Stimulated activated naive CD4-positive, alpha-beta T cell (primary cell): ENCODE data around the gene LYL1.
A peak's percentile ranks its signal among the peaks of the same experiment; 100 is the strongest.

Experiments used
- DNase-seq, 6 experiments: peaks; one replicate each; lab custom pipeline; 2025; lab: John Stamatoyannopoulos, UW

Gene LYL1

DNA sequence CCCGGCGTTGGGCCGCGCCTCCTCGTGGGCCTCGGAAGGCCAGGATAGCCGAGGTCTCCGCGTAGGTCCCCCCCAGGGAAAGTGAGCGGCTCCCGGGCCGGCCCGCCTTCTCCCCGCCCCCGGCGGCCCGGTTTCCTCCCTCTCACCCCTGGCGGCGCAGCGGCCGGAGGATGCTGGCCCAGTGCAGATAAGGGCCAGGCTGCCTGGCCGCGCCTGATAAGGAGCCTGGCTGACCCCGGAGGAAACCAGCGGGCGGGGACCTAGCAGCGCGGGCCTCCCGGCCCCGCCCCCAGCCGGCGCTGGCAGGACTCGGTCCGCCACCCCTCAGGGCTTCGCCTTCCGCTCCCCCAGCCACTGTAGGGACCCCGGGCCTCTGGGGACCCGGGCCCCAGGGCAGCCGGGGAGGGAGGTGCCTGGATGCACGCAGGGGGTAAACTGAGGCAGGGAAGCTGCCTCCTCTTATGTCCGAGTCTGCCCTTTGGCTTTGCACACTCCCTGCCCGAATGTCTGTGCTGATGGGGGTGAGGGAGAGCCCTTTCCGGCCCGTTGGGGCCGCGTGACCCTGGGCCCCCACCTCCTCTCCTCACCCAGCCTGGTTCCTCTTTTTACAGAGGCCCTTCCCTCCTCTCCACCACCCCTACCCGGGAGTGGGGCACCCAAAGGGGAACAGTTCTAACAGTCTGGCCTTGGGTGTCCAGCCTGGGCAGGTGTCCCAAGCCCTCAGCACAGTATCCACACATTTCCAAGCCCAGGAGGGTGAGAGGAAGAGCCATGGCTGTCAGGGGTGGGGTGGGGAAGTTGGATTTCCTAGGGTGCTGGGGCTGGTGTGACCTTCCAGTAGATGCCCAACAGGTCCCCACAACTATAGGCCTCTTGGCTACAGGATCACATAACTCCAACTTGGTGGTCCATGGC lies at the start of gene LYL1:
TSS of gene LYL1 (minus strand) at position 193 of the 915 bp plus-strand sequence. CDS start 1,687 bp downstream, outside the sequence.
- peak in 3 of 6 experiments; percentile 26 to 39 (median 28) for DNase-seq

DNA sequence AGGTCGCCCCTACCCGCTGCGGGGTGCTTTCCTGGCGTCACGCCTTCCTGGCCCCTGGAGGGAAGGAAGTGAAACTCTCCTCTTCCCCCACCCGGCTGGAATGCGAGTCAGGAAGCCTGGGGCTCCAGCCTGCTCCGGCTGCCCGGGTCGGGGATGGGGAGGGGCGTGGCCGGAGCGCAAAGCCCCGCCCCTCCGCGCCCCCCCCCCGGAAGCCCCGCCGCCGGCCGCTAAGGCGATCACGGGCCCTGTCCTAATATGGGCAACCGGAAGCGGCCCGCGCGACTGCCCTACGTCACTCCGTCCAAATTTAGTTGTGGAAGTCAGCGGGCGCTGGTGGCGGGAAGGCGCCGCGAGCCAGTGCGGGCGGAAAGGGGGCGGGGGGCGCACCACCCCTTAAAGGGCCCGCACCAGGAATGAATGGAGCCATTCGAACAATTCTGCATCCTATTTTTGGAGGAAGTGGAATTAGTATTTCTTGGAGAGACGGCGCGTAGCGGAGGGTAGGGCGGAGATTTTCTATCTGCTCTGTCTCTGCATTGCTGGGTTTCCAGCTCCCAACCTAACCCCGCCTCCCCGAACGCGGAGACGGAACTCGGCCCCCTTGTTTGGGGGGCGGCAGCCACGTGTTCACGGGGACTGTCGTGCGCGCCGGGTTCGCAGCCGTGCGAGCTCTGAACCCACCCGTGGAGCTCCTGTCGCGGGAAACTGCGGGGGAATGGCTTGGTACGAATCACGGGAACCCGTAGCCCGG lies 49.1 kb upstream of the LYL1 start:
- DNase-seq: peak; percentile 92 to 95 (median 93)

DNA sequence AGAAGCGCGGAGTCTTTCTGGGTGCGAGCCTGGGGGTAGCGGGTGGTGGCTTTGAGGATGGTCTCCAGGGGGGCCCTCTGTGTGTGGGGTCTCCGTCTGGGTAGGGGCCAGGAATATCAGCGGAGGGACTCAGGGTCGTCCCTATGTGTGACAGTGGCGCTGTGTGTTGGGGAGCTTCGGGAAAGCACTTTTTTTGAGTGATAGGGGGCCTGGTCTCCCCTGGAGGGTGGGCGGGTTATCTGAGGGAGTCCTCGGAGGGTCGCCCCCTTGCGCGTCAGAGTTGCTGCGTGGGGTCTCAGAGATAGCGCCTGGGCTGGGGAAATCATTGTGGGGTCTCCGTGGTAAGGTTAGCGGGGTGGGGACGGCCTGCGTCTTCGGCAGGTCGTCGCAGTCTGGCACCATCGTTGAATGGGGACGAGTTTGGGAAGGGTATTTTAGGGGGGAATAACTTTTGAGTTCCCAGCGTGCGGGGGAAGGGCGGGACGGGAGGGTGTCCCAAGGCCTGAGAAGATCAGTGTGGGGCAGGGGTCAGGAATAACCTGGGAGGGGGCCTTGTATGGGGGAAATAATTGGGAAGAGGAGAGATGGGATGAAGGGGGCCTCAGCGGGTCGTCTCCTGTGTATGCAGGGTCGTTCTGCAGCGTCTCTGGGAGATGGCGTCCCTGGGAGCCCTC lies 48.4 kb upstream of the LYL1 start:
- DNase-seq: peak in 4 of 6 experiments; percentile 30 to 53 (median 40)

DNA sequence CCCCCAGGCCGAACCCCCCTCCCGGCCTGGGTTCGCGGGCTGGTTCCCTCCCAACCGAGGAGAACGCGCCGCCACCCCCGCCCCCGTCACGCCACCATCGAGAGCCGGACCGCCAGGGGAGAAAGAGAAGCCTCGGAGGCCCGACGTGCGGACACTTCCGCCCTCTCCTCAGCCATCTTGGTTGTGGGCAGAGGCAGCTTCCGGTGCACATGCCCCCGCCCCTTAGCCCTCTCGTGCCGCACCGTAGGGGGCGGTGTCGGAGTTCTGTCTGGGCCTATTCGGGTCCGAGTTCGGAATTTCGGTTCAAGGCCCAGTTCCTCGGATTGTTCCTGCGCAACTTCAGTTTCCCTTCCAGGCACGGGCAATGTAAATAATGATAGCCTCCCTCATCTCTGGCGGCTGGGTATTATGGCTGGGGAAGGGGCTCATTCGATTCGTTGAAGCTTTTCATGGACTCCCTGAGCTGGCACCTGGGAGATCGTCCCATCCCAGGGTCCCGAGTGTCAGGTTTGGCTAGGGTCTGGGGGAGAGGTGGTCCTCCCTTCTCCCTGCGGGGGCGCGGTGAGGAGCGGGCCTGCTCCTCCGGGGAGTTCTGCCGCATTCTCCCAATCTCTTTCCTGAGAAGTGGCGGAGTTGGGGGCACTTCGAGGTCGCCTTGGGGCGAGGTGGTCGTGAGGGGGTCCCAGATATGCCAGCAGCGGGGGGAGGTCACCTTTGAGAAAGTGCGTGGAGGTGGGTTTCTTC lies 47.7 kb upstream of the LYL1 start, which contains the start of the genes IER2 and STX10:
TSS of gene IER2 (plus strand) at position 225 of the 744 bp plus-strand sequence. CDS start 2,776 bp downstream, outside the sequence.
TSS of gene STX10 (minus strand) at position 189 of the 744 bp plus-strand sequence. CDS start 202 bp downstream, outside the sequence.
- DNase-seq: peak; percentile 85 to 92 (median 89)

DNA sequence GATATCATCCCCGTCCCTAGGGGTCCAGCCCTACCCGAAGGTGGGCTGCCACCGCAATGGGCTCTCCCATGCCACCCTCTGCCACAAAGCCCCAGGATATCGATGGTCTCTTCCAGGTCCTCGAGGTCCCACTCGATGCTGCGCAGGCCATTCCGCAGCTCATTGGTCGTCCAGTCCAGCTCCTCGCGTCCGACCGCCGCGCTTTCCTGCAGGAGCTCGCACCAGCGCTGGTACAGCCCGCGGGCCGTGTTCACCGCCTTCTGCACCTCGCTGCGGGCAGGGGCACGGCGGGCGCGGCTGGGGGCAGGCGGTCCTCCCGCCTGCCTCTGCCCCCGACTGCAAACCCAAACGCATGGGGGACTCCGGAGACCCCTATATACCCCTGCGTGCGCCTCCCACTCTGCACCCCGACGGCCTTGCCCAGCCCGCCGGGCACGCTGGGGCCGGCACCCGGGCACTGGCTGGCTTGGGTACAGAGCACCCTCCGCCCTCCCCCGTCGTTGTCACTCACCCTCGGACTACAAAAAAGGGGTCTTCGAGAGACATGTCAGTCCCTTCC lies 47.0 kb upstream of the LYL1 start:
- DNase-seq: no peak

DNA sequence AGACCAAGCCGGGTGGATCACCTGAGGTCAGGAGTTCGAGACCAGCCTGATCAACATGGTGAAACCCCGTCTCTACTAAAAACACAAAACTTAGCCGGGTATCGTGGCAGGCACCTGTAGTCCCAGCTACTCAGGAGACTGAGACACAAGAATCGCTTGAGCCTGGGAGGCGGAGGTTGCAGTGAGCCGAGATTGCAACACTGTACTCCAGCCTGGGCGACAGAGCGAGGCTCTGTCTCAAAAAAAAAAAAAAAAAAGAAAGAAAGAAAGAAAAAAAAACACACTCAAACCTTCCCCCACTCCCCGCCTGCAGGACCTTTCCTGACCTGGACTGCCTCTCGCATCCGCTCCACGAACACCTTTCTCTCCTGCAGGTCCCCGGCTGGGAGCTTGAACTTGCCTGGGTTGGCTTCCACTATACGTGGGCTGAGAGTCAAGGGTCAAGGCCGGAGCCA lies 46.5 kb upstream of the LYL1 start:
- peak in 1 of 6 experiments; percentile 29 for DNase-seq

DNA sequence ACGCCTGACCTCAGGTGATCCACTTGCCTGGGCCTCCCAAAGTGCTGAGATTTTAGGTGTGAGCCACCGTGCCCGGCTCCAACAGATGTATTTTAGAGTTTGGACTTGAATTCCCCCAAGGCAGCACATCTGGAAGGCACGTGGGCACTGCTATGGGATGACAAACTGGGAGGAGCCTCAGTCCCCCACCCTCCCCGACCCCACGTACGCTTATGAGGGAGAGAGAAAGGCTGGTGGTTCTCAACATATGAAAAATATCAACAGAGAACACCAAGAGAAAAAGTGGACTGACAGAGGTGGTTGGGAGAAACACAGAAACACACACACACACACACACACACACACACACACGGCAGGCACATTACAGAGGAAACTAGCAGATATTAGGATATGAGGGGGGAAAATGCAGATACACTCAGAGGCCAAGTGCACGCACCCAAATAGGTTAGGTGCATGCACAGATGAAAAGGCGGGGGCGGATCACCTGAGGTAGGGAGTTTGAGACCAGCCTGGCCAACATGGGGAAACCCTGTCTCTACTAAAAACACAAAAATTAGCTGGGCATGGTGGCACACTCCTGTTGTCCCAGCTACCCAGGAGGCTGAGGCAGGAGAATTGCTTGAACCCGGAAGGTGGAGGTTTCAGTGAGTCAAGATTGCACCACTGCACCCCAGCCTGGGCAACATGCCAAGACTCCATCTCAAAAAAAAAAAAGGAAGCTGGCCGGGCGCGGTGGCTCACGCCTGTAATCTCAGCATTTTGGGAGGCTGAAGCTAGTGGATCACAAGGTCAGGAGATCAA lies 44.3 kb upstream of the LYL1 start:
- DNase-seq: no peak

DNA sequence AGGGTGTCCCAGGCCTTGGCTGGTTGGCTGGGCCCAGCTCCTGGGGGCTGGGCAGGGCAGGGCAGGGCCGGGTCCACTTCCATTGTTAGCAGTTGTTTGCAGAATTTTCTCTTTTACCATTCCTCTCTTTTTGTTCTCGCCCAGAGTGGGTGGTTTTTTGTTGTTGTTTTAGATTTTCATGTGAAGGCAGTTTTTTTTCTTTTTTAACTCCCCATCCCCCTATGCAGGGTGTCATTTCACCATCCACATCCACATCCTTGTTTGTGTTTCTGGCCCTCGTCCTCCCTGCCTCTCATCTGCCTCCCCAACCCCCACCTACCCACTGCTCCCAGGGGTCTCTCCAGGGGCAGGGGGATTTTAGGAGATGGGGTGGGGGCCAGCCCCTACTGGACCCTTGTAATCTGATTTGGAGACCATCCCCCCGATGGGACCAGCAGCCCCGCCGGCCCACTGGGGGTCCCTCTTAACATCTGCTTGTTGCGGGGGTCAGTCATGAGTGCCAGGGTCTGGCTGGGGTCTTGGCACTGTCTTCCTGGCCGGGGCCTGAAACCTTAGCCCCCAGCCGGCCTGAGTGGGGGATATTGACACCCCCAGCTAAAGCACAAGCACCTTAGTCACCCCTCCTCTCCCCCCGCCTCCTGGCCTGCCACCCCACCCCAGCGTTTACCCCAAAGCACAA lies 37.1 kb upstream of the LYL1 start:
- no peak for DNase-seq

DNA sequence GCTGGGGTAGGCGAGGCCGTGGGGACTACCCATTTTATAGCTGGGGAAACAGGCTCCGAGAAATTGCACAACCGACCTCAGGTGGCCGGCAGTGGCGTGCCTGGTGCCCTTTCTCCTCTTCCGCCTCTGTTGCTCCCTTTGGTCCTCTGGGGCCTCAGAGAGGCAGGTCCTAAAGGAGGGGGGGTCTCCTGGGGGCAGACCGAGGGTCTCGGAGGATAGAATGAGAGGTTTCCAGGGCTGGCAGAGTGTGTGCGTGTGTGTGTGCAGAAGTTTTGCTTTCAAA lies 36.2 kb upstream of the LYL1 start:
- no peak for DNase-seq

DNA sequence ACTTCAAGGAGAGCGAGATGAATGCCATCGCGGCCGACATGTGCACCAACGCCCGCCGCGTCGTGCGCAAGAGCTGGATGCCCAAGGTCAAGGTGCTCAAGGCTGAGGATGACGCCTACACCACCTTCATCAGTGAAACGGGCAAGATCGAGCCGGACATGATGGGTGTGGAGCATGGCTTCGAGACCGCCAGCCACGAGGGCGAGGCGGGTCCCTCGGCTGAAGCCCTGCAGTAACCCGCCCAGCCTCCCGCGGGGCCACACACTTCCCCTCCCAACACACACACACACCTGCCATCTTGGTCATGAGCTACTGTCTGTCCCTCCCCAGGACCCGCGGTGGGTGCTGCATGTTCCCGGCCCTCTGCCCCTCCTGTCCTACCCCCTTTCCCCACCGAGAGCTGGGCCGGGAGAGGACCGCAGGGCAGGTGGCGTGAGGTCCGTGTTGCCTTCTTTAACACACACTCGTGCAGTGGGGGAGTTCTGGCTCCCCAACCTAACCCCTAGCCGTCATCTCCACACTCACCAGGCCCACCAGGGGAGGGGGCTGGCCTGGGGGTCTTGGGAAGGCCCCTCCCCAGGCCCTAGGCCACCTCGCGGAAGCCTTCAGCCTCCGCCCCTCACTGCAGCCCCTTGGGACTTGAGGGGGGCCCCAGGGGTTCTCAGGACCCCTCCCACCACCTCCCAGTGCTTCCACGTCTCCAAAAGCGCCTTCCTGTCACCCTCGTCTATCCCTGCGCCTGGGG lies 35.7 kb upstream of the LYL1 start:
- DNase-seq: no peak

DNA sequence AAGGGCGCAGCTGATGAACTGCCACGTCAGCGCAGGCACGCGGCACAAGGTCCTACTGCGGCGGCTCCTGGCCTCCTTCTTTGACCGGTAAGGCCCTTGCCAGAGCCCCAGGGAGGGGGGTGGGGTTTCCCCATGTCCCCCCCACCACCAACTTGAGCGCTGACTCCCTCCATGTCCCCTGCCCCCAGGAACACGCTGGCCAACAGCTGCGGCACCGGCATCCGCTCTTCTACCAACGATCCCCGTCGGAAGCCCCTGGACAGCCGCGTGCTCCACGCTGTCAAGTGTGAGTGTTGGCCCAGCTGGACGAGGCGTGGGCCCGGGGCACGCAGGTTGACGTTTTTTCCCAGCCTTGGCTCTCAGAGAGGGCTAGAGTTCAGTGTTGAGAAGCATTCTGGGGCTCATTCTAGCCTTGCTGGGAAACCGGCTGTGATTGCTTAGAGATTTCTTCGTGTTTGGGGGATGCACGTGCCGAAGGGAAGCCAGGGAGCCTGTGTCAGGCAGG lies 34.7 kb upstream of the LYL1 start:
- no peak for DNase-seq

DNA sequence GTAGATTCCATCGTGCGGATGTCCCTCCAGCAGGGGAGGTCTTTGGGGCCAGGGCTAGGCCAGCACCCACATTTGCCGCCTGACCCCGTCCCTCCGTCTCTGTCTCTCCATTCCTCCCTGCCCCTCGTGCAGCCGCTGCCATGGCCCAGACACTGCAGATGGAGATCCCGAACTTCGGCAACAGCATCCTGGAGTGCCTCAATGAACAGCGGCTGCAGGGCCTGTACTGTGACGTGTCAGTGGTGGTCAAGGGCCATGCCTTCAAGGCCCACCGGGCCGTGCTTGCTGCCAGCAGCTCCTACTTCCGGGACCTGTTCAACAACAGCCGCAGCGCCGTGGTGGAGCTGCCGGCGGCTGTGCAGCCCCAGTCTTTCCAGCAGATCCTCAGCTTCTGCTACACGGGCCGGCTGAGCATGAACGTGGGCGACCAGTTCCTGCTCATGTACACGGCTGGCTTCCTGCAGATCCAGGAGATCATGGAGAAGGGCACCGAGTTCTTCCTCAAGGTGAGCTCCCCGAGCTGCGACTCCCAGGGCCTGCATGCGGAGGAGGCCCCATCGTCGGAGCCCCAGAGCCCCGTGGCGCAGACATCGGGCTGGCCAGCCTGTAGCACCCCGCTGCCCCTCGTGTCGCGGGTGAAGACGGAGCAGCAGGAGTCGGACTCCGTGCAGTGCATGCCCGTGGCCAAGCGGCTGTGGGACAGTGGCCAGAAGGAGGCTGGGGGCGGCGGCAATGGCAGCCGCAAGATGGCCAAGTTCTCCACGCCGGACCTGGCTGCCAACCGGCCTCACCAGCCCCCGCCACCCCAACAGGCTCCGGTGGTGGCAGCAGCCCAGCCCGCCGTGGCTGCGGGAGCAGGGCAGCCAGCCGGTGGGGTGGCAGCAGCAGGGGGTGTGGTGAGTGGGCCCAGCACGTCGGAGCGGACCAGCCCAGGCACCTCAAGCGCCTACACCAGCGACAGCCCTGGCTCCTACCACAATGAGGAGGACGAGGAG lies 32.7 kb upstream of the LYL1 start:
- DNase-seq: no peak

DNA sequence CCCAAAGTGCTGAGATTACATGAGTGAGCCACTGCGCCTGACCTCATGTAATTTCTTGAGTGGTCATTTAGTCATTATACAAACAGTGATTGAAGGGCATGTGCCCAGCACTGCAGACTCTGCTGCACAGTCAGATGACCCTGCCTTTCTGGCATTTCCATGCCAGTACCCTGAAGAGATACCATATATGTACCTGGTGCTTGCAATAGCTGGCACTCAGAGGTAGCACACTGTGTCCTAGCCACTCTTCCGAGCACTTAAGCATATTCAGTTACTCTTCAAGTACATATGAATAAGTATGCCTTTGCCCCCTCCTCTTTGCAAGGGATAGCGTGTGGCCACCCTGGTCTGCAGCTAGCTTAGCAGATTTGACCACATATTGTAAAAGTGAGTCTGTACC lies 32.0 kb upstream of the LYL1 start:
- DNase-seq: no peak

DNA sequence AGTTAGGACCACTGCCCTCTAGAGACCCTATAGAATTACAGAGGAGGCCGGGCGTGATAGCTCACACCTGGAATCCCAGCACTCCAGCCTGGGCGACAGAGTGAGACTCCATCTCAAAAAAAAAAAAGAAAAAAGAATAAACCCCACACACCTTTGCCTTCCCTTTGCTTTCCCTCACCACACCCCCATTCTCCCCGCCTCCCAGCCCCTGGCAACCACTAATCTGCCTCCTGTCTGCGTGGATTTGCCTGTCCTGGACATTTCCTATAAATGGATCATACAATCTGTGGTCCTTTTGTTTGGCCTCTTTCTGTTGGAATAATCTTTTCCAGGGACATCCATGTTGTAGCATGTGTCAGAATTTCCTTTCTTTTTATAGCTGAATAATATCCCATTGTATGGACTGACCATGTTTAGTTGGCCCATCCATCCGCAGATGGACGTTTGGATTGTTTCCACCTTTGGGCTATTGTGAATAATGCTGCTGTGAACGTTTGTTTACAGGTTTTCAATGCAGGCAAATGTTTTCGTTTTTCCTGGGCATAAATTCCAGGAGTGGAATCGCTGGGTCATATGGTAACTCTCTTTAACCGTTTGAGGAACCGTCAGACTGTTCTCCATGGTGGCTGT lies 30.7 kb upstream of the LYL1 start:
- DNase-seq: no peak

DNA sequence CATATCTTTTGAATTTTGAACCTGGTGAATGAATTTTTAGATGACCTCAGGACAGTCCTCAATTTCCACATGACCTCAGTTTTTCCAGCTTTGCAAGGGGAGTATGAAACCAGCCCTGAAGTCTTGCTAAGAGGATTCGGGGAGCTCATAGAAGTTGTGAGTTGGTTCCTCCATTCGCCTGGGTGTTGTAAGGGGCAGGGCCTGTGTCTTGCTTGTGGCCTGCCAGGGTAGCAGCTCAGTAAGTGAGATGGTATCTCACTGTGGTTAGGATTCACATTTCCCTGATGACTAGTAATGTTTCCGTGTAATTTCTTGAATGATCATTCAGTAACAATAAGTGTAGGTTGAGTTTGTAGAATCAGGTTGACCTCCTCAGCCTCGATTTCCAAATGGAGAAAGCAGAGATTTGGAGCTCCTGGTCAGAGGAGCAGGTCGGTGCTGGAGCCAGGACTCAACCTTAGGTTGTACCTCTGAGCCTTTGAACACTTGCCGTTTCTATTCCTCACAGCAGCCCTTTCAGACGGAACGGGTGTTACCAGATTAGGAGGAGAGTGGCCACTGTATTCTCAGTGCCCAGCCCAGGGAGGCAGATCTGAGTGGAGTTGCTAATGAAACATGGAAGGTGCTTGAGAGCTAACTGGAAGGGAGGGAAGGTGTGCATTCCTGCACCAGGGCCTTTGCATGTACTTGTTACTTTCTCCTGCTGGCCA lies 30.0 kb upstream of the LYL1 start:
- DNase-seq: no peak

DNA sequence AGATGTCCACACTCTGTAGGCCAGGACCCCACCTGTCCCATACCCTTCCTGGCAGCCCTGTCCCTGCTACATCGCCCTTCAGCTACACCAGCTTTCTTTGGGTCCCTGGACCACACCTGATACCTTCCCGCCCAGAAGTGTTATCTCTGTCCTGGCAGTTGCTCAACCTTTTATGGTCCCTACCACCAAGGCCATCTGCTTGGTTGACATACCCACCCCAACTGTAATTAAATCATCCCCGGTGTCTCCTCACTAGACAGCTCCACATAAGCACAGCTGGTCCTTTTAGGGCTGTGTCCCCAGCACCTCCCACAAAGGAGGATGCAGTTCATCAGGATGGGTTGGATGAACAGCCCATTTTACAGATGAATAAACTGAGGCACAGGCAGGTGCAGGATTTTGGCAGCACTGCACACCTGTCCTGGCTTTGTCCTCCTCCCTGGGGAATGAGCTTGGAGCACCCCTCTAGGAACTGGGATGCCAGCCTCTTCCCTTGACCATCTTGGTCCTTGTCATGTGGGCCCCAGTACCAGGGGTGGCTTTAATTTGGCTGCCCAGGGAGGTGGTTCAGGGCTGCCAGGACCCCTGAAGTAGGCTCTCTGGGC lies 28.3 kb upstream of the LYL1 start:
- DNase-seq: no peak
